Measurements from ENCODE around the gene CCT6A. TPM values are rescaled to one million over a fixed set of nuclear protein-coding genes. Genes with fewer than 3 reads are reported as not detected.
"Not testable (repeated sequence)": the region's sequence is repeated elsewhere in the genome, so short reads cannot be mapped to it uniquely, and the experiment has no call there.

Gene CCT6A
- total RNA-seq, 2 experiments from 2014 or later = 116 to 123 TPM

- H3K4me3 Mint-ChIP-seq; DNase-seq; H3K27ac Mint-ChIP-seq; H3K9me3 Mint-ChIP-seq; H3K27me3 Mint-ChIP-seq; H3K36me3 Mint-ChIP-seq (ENCODE audit: low read depth); CTCF ChIA-PET; POLR2A ChIA-PET: not testable (repeated sequence)
- peaks cover 15% of the 10 kb centered on the region for H3K4me1 Mint-ChIP-seq
Observed at GRCh38 chr7:56112244-56112643, 60.7 kb downstream of the CCT6A start.

Other genes starting within 250 kb of the CCT6A start
- not detected for gene SEPTIN14, start 189.0 kb upstream of the CCT6A start, total RNA-seq
- gene ZNF713, start 164.3 kb upstream of the CCT6A start, total RNA-seq = 1 to 10 TPM; 2.5 to 4.2 TPM
- gene MRPS17, start 99.9 kb upstream of the CCT6A start, total RNA-seq = 10 to 100 TPM; 11.8 to 14.9 TPM
- gene NIPSNAP2, start 87.2 kb upstream of the CCT6A start, total RNA-seq = 10 to 100 TPM; 35.4 to 38.6 TPM
- 10 to 100 TPM in 1 of 2 experiments, 1 to 10 TPM in 1; 9.6 to 11.2 TPM for gene PSPH, start 321 bp upstream of the CCT6A start, total RNA-seq
- 100 to 1,000 TPM; 128 to 133 TPM for gene SUMF2, start 12.5 kb downstream of the CCT6A start, total RNA-seq
- 1 to 10 TPM; 1.0 to 2.5 TPM for gene PHKG1, start 41.2 kb downstream of the CCT6A start, total RNA-seq
- 100 to 1,000 TPM; 375 to 407 TPM for gene CHCHD2, start 54.7 kb downstream of the CCT6A start, total RNA-seq
- gene NUPR2, start 64.7 kb downstream of the CCT6A start, total RNA-seq = not detected